Naive thymus-derived CD4-positive, alpha-beta T cell (primary cell): ENCODE data around the gene STAMBP. TPM values are rescaled to one million over a fixed set of nuclear protein-coding genes. Genes with fewer than 3 reads are reported as not detected.
"Not testable (repeated sequence)": the region's sequence is repeated elsewhere in the genome, so short reads cannot be mapped to it uniquely, and the experiment has no call there.

ENCODE experiments used
- ATAC-seq: fragments of 150-1000 bp; cut with Tn5 transposase; 2 replicates; pipeline ENCODE4 v1.10.0; 2021; ENCODE audit warnings: mild to moderate bottlenecking, moderate library complexity
- CTCF ChIA-PET: fragments of 350-600 bp; sonication (Branson Sonifier 250); formaldehyde crosslinking; loops from one replicate; lab custom pipeline; 2021; ENCODE audit warnings: antibody characterized with exemption; lab: Charles Lee
- POLR2A ChIA-PET: fragments of 350-600 bp; sonication (Branson Sonifier 250); formaldehyde crosslinking; loops from one replicate; lab custom pipeline; 2021; ENCODE audit warnings: antibody characterized with exemption, inconsistent platforms; lab: Charles Lee
- DNase-seq, 9 donors: peaks; one replicate each; pipeline versions ENCODE4 v3.0.0 to v3.0.0-alpha.2; 2020 to 2022; ENCODE audit warnings: mixed read lengths in 1 of 9
- H3K27ac ChIP-seq: one replicate; pipeline ENCODE4 v1.7.0; 2013; ENCODE audit warnings: mild to moderate bottlenecking, low read depth, low read length, moderate library complexity
- H3K27me3 ChIP-seq, 2 donors: one replicate each; pipeline ENCODE4 v1.7.0; 2013; ENCODE audit warnings: low read length in 2 of 2, mild to moderate bottlenecking in 2 of 2, moderate library complexity in 2 of 2; ENCODE audit not compliant: control insufficient read depth in 2 of 2, insufficient read depth in 2 of 2
- H3K36me3 ChIP-seq, 3 experiments: 1 replicate in 2 of 3; 2 replicates in 1 of 3; pipeline ENCODE4 v1.7.0; 2013; ENCODE audit warnings: low read length in 3 of 3, mild to moderate bottlenecking in 3 of 3, moderate library complexity in 1 of 3; ENCODE audit not compliant: insufficient read depth in 3 of 3, control insufficient read depth in 2 of 3
- H3K4me1 ChIP-seq, 2 donors: one replicate each; pipeline ENCODE4 v1.7.0; 2013; ENCODE audit warnings: low read length in 2 of 2, mild to moderate bottlenecking in 2 of 2, moderate library complexity in 1 of 2; ENCODE audit not compliant: control insufficient read depth in 2 of 2, insufficient read depth in 2 of 2
- H3K4me3 ChIP-seq: 2 replicates; pipeline ENCODE4 v1.7.0; 2013; ENCODE audit warnings: mild to moderate bottlenecking, low read length
- H3K9me3 ChIP-seq, 3 experiments: 1 replicate in 2 of 3; 2 replicates in 1 of 3; pipeline ENCODE4 v1.7.0; 2013; ENCODE audit warnings: low read length in 3 of 3; ENCODE audit not compliant: control insufficient read depth in 2 of 3
- H3K27ac Mint-ChIP-seq, 9 donors: one replicate each; pipeline ENCODE4 v1.8.0; 2020 to 2022; ENCODE audit warnings: mixed read lengths in 9 of 9, mild to moderate bottlenecking in 8 of 9, moderate library complexity in 5 of 9, inconsistent platforms in 2 of 9
- H3K27me3 Mint-ChIP-seq, 5 donors: one replicate each; pipeline ENCODE4 v1.8.0; 2021 to 2022; ENCODE audit warnings: mixed read lengths in 5 of 5, mild to moderate bottlenecking in 1 of 5
- H3K36me3 Mint-ChIP-seq, 5 donors: one replicate each; pipeline ENCODE4 v1.8.0; 2020 to 2022; ENCODE audit warnings: mixed read lengths in 5 of 5, mild to moderate bottlenecking in 3 of 5, inconsistent platforms in 1 of 5
- H3K4me1 Mint-ChIP-seq, 7 donors: one replicate each; pipeline ENCODE4 v1.8.0; 2020 to 2022; ENCODE audit warnings: mixed read lengths in 7 of 7, mild to moderate bottlenecking in 3 of 7, inconsistent platforms in 1 of 7
- H3K4me3 Mint-ChIP-seq, 10 donors: one replicate each; pipeline ENCODE4 v1.8.0; 2020 to 2022; ENCODE audit warnings: mild to moderate bottlenecking in 10 of 10, mixed read lengths in 10 of 10, moderate library complexity in 6 of 10, inconsistent platforms in 2 of 10
- H3K9me3 Mint-ChIP-seq, 11 donors: one replicate each; pipeline ENCODE4 v1.8.0; 2020 to 2022; ENCODE audit warnings: mixed read lengths in 11 of 11, mild to moderate bottlenecking in 4 of 11, inconsistent platforms in 1 of 11, moderate library complexity in 1 of 11
- intact Hi-C, 2 donors: fragments of 100-400 bp; cut with micrococcal nuclease; formaldehyde crosslinking; loops; one replicate each; pipeline ENCODE4 v1.15.1; 2023
- polyA plus RNA-seq, 2 donors: library from polyadenylated mRNA; unstranded; fragments of 300-500 nt; fragmentation: Illumina TruSeq; gene quantifications; one replicate each; pipeline ENCODE4 v1.2.3, GENCODE V29; 2021
- total RNA-seq, 6 experiments: library from RNA in 5 of 6; stranded (reverse) in 5 of 6; gene quantifications; 1 replicate in 5 of 6; 2 replicates in 1 of 6; pipeline ENCODE4 v1.2.3 and lab custom pipeline; 2021 to 2026

STAMBP gene
- 10 to 100 TPM; 22.2 to 44.5 (median 32.9) TPM for total RNA-seq
- 10 to 100 TPM; 38.1 to 38.8 TPM for polyA plus RNA-seq
- 47.8 reads per million, percentile 70 among the genes with 10 or more reads in this experiment for total RNA-seq (lab: John Stamatoyannopoulos, UW)

GRCh38 chr2:73828818-73829570, at the start of gene STAMBP:
Gene STAMBP, plus strand, starts transcription at chr2:73828961. Its CDS starts 1,896 bp downstream, at chr2:73830857.
- H3K4me1 ChIP-seq, result peaks cover 22 to 25% of the 10 kb centered on the region in 2 donors
- DNase-seq (peak; percentile 67 to 95 (median 86)), ATAC-seq (peak; percentile 96)
- peak within 1 kb of the TSS; percentile 81 for H3K4me3 ChIP-seq
- POLR2A ChIA-PET, result interaction anchor here (0.7 to 1.8 kb wide), 12 partner anchors 92 to 714 kb away, joined by 3 to 10 read pairs (median 4); partner anchors contain the start of genes AUP1, DGUOK, HTRA2 and MOB1A
- Mint-ChIP-seq H3K27ac (peak within 1 kb of the TSS; percentile 88 to 99 (median 95)), H3K4me3 (peak within 1 kb of the TSS; percentile 93 to 99 (median 97)), H3K4me1 (peaks cover 24 to 58% (median 52%) of the 10 kb centered on the region in 7 donors), H3K9me3 (no peaks in the 10 kb centered on the region), H3K27me3 (peaks cover 0 to 3% (median 0%) of the 10 kb centered on the region in 5 donors), H3K36me3 (peaks cover 5 to 18% (median 16%) of the 10 kb centered on the region in 5 donors)
- intact Hi-C loops, result loop anchor here (1.0 to 10.0 kb wide), 15 partner anchors 22 to 706 kb away; partner anchors contain the start of genes BOLA3 (in 2 of the 2), DUSP11 (in 2 of the 2), DGUOK (in 1 of the 2) and MOB1A (in 1 of the 2)
- CTCF ChIA-PET, result interaction anchor here (0.6 to 1.8 kb wide), 8 partner anchors 10 to 558 kb away, joined by 3 to 13 read pairs (median 5); partner anchors contain the start of gene MOB1A
- peak within 1 kb of the TSS; percentile 97 for H3K27ac ChIP-seq
- peaks cover 0 to 17% (median 0%) of the 10 kb centered on the region in 3 experiments for H3K36me3 ChIP-seq
- H3K9me3 ChIP-seq, result no peaks in the 10 kb centered on the region
- H3K27me3 ChIP-seq, result no peaks in the 10 kb centered on the region

- H3K4me1 Mint-ChIP-seq, result peaks cover 23 to 49% (median 35%) of the 10 kb centered on the region in 7 donors
- ChIA-PET CTCF (no interaction called here), POLR2A (interaction anchor here (0.7 to 1.0 kb wide), 4 partner anchors 42 to 704 kb away, joined by 3 to 5 read pairs (median 4); partner anchors contain the start of genes CCDC142, TPRKB and TTC31)
- H3K9me3 ChIP-seq, result no peaks in the 10 kb centered on the region
- H3K4me1 ChIP-seq, result peaks cover 0 to 16% of the 10 kb centered on the region in 2 donors
- H3K9me3 Mint-ChIP-seq, result peaks cover 0 to 2% (median 0%) of the 10 kb centered on the region in 11 donors
- intact Hi-C loops, result loop anchor here (1.0 to 10.0 kb wide), 4 partner anchors 42 to 545 kb away; partner anchors contain the start of genes STAMBP (in 2 of the 2), TPRKB (in 2 of the 2), CCT7 (in 1 of the 2) and PRADC1 (in 1 of the 2)
- DNase-seq (peak; percentile 92 to 98 (median 95)), ATAC-seq (peak; percentile 100)
- peaks cover 0 to 26% (median 9%) of the 10 kb centered on the region in 3 experiments for H3K36me3 ChIP-seq
- no peaks in the 10 kb centered on the region for H3K27me3 ChIP-seq
- H3K36me3 Mint-ChIP-seq, result peaks cover 0 to 20% (median 15%) of the 10 kb centered on the region in 5 donors
- peak within 1 kb of the TSS; percentile 95 for H3K27ac ChIP-seq
- peak within 1 kb of the TSS; percentile 87 for H3K4me3 ChIP-seq
- H3K27ac Mint-ChIP-seq, result peak within 1 kb of the TSS; percentile 95 to 100 (median 98)
- H3K27me3 Mint-ChIP-seq, result peaks cover 0 to 4% (median 4%) of the 10 kb centered on the region in 5 donors
- peak within 1 kb of the TSS; percentile 95 to 100 (median 98) for H3K4me3 Mint-ChIP-seq
These were observed 49.1 kb upstream of the STAMBP start, which contains the start of gene DUSP11 for GRCh38 chr2:73779467-73780236. Gene DUSP11, minus strand, starts transcription at chr2:73780103. Its CDS starts 129 bp downstream, at chr2:73779974.

GRCh38 chr2:73780237-73780582, 48.6 kb upstream of the STAMBP start:
- Mint-ChIP-seq H3K4me3 (peak overlapping the region; percentile 95 to 100 (median 98)), H3K36me3 (peaks cover 0 to 16% (median 12%) of the 10 kb centered on the region in 5 donors), H3K27me3 (peaks cover 0 to 4% (median 4%) of the 10 kb centered on the region in 5 donors), H3K4me1 (peaks cover 23 to 44% (median 35%) of the 10 kb centered on the region in 7 donors), H3K27ac (peak overlapping the region; percentile 95 to 100 (median 98)), H3K9me3 (peaks cover 0 to 2% (median 0%) of the 10 kb centered on the region in 11 donors)
- DNase-seq (no peak), ATAC-seq (no peak)
- Histone ChIP-seq H3K4me1 (peaks cover 0 to 16% of the 10 kb centered on the region in 2 donors), H3K9me3 (no peaks in the 10 kb centered on the region), H3K27ac (peak overlapping the region; percentile 95), H3K27me3 (no peaks in the 10 kb centered on the region), H3K4me3 (peak overlapping the region; percentile 87), H3K36me3 (peaks cover 0 to 21% (median 7%) of the 10 kb centered on the region in 3 experiments)
- intact Hi-C loops, result loop anchor here (1.0 to 10.0 kb wide), 3 partner anchors 43 to 545 kb away; partner anchors contain the start of genes STAMBP (in 2 of the 2), TPRKB (in 2 of the 2), CCT7 (in 1 of the 2) and PRADC1 (in 1 of the 2)
- POLR2A ChIA-PET, result interaction anchor here (1.0 to 1.2 kb wide), 2 partner anchors 43 kb away, joined by 4 to 6 read pairs; partner anchors contain the start of gene TPRKB
- CTCF ChIA-PET, result interaction anchor here (1.4 kb wide), 1 partner anchor 44 kb away, joined by 4 read pairs; no protein-coding TSS in a partner anchor

GRCh38 chr2:73783402-73783801, 45.4 kb upstream of the STAMBP start:
- H3K27ac ChIP-seq, POLR2A ChIA-PET, CTCF ChIA-PET, H3K4me3 ChIP-seq, H3K27ac Mint-ChIP-seq, H3K27me3 Mint-ChIP-seq, DNase-seq, H3K9me3 Mint-ChIP-seq, ATAC-seq, H3K4me3 Mint-ChIP-seq, H3K9me3 ChIP-seq, H3K27me3 ChIP-seq, H3K36me3 Mint-ChIP-seq, H3K36me3 ChIP-seq, H3K4me1 ChIP-seq: not testable (repeated sequence)
- intact Hi-C loops, result loop anchor here in 1 of 2 donors (10.0 kb wide), 1 partner anchor 549 kb away; the partner anchor contains the start of genes CCT7 and PRADC1
- peaks cover 7 to 18% (median 15%) of the 10 kb centered on the region in 7 donors for H3K4me1 Mint-ChIP-seq

- H3K9me3 Mint-ChIP-seq, ATAC-seq, H3K4me1 ChIP-seq, CTCF ChIA-PET, H3K4me3 ChIP-seq, H3K27me3 Mint-ChIP-seq, H3K36me3 ChIP-seq, H3K9me3 ChIP-seq, H3K27ac ChIP-seq, DNase-seq, H3K27ac Mint-ChIP-seq, H3K36me3 Mint-ChIP-seq, POLR2A ChIA-PET, H3K27me3 ChIP-seq, H3K4me3 Mint-ChIP-seq: not testable (repeated sequence)
- H3K4me1 Mint-ChIP-seq, result peaks cover 3 to 14% (median 10%) of the 10 kb centered on the region in 7 donors
- intact Hi-C loops, result loop anchor here in 1 of 2 donors (10.0 kb wide), 1 partner anchor 549 kb away; the partner anchor contains the start of genes CCT7 and PRADC1
These were observed 44.9 kb upstream of the STAMBP start, which contains the start of gene C2orf78 for GRCh38 chr2:73783883-73784282. Gene C2orf78, plus strand, starts transcription at chr2:73784183. Its CDS starts 127 bp downstream, at chr2:73784310.
